RWPE1 (cell line): ENCODE data around the gene PC.

Experiments used
- CTCF ChIA-PET: fragments of 350-600 bp; sonication (Branson Sonifier 250); formaldehyde crosslinking; extraction: SDS; loops from one replicate; lab custom pipeline; 2021; lab: Yijun Ruan, JAX
- POLR2A ChIA-PET: fragments of 400-600 bp; formaldehyde crosslinking; extraction: SDS; loops from one replicate; lab custom pipeline; 2020; ENCODE audit warnings: antibody characterized with exemption; ENCODE audit not compliant: low non-redundant PET; lab: Yijun Ruan, JAX
- DNase-seq: peaks from one replicate; pipeline ENCODE4 v3.0.0; 2012; ENCODE audit warnings: low spot score
- H3K27ac ChIP-seq: fragments of 450-650 bp; 2 replicates; pipeline ENCODE4 v1.5.1; 2017
- TF ChIP-seq, protein P1 (sequence below): fragments of 450-650 bp; conservative IDR thresholded peaks from 2 replicates; pipeline ENCODE4 v1.5.1; 2017; ENCODE audit warnings: low read depth, mild to moderate bottlenecking

Gene PC

DNA sequence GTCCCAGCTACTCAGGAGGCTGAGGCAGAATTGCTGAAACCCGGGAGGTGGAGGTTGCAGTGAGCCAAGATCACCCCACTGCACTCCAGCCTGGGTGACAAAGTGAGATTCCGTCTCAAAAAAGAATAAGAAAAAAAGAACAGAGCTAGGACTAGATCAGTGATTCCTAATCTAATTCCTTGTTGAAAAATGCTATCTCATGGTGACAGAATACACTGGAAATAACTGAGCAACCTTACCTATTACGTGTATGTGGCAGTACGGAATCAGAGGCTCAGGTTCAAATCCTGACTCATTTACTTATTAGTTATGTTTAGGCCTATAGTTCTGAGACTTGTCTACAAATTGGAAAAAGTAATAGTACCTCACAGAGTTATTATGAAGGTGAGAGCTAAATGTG, 134.5 kb downstream of the PC start:
- TF ChIP-seq, protein P1, sequence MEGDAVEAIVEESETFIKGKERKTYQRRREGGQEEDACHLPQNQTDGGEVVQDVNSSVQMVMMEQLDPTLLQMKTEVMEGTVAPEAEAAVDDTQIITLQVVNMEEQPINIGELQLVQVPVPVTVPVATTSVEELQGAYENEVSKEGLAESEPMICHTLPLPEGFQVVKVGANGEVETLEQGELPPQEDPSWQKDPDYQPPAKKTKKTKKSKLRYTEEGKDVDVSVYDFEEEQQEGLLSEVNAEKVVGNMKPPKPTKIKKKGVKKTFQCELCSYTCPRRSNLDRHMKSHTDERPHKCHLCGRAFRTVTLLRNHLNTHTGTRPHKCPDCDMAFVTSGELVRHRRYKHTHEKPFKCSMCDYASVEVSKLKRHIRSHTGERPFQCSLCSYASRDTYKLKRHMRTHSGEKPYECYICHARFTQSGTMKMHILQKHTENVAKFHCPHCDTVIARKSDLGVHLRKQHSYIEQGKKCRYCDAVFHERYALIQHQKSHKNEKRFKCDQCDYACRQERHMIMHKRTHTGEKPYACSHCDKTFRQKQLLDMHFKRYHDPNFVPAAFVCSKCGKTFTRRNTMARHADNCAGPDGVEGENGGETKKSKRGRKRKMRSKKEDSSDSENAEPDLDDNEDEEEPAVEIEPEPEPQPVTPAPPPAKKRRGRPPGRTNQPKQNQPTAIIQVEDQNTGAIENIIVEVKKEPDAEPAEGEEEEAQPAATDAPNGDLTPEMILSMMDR: no peak
- H3K27ac ChIP-seq: no peak overlapping the region
- ChIA-PET POLR2A (no interaction called here), CTCF (no interaction called here)
- DNase-seq: no peak

DNA sequence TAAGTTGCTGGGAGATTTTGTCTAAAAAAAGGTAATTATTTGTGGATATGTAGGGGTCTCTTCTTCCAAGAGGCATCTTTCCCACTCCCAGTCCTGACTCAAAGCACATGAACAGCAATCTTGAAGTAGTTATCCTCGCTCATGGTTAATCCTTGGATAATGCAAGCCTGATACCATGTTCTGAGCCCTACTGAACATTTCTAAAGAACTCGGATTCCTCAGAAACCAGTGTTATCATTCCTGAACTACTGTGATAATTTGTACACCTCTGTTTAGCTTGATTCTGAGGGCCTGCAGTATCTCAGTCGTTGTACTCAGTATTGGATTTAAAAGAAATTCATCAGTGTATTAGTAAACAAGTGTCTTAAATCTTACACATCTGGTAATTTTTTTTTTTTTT, 137.3 kb downstream of the PC start:
- POLR2A ChIA-PET: no interaction called here
- TF ChIP-seq, protein P1: no peak

DNA sequence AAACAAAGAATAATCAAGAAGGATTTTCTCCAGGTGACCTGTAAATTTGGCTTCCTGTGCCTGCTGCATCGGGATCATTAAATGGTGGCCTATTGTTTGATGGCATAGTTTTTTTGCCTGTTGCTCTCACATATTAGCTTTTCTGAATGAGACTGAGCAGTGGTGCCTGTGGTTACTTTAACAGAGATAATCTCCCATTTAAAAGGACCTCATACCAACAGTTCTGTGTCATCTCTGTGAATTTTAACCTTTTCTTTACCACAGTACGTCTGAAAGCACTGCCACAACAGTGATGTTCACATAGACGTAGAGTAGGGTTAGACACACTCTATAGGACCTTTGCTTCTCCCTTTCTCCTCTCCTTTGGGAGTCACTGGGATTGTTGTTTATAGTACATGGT, 137.8 kb downstream of the PC start:
- ChIA-PET CTCF (interaction anchor here (0.5 to 0.6 kb wide), 2 partner anchors 33 to 51 kb away, joined by 3 to 4 read pairs; no protein-coding TSS in a partner anchor), POLR2A (no interaction called here)
- H3K27ac ChIP-seq: no peak overlapping the region
- TF ChIP-seq, protein P1: no peak
- no peak for DNase-seq

More for the DNA sequence above, 137.3 kb downstream of the PC start:
- no peak overlapping the region for H3K27ac ChIP-seq
- no peak for DNase-seq
- CTCF ChIA-PET: interaction anchor here (0.6 kb wide), 1 partner anchor 52 kb away, joined by 3 read pairs; no protein-coding TSS in a partner anchor

DNA sequence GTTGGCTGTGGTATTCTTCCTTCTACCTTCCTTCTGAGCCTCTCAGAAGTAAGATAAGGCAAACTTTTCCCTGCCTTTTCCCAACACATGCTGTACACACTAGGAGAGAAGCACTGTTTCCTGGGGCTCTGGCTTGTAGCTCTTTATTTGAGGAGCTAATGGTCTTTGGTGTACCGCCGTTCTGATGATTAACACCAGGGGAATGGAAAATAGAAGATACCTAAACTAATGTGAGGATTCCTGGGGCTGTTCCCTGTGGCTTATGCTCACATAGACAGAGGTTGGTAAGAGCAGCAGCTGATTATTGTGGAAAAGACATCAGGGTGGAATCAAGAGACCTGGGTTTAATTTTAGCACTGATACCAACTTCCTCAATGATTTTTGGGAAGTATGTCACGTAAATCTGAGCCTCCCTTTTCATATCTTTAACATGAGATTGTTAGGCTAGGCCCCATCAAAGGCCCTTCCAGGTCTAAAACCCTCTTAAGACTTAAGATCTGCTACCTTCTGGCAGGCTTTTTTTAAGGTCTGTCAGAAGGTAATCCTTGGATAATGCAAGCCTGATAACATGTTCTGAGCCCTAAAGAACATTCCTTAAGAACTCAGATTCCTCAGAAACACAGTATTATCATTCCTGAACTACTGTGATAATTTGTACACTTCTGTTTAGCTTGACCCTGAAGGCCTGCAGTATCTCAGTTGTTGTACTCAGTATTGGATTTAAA, 139.8 kb downstream of the PC start:
- DNase-seq: no peak
- H3K27ac ChIP-seq: no peak overlapping the region
- CTCF ChIA-PET: no interaction called here
- TF ChIP-seq, protein P1: no peak
- POLR2A ChIA-PET: no interaction called here

DNA sequence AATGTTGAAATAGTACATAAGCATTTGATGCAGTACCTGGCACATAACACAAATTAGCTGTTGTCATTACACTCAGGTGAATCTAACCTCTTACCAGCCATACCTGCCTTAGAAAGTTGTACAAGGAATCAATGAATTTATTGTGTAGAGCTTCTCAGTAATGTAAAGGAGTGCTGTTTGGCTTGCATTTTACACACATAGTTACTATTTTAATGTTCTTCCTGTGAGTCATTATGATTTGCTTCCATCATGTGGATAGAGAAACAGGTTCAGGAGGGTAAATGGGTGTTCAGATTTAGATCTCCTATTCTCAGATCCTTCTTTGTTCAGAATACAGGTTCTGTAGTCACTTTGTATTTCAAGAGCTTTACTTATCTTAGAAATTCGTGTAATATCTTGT, 142.5 kb downstream of the PC start:
- CTCF ChIA-PET: interaction anchor here (1.0 kb wide), 1 partner anchor 120 kb away, joined by 3 read pairs; no protein-coding TSS in a partner anchor
- H3K27ac ChIP-seq: no peak overlapping the region
- TF ChIP-seq, protein P1: no peak
- peak; percentile 13 for DNase-seq
- POLR2A ChIA-PET: no interaction called here

DNA sequence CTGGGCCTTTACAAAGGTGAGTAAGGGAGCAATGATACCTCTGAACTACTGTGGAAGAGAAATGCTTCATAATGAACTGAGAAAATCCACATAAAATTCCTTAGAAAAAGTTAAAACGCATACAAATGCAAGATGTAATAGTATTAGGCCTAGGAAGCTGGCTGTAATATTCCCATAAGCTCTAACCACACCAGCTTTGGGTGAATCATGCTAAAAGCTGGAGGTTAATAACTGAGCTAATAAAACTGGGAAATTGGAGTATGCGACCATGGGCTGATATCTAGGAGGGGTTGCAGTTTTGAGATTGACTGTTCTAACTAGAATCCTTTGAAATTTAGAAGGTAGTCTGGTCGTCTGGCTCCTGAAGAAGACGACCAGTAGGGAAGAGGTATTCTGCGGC, 143.5 kb downstream of the PC start:
- TF ChIP-seq, protein P1: no peak
- no peak for DNase-seq
- no peak overlapping the region for H3K27ac ChIP-seq
- ChIA-PET CTCF (interaction anchor here (0.6 kb wide), 1 partner anchor 354 kb away, joined by 4 read pairs; no protein-coding TSS in a partner anchor), POLR2A (no interaction called here)
